Skeletal muscle tissue (tissue), 4 donors: ENCODE results near the gene SPTBN4. TPM values are rescaled to one million over a fixed set of nuclear protein-coding genes. Genes with fewer than 3 reads are reported as not detected.
"Not testable (repeated sequence)": the region's sequence is repeated elsewhere in the genome, so short reads cannot be mapped to it uniquely, and the experiment has no call there.

Experiments used
- H3K27ac ChIP-seq: one replicate; pipeline ENCODE4 v1.7.0; 2013; ENCODE audit warnings: mild to moderate bottlenecking, low read depth, low read length, inconsistent platforms
- H3K27me3 ChIP-seq, 3 donors: one replicate each; pipeline ENCODE4 v1.7.0; 2013; ENCODE audit warnings: low read length in 3 of 3; ENCODE audit not compliant: control insufficient read depth in 3 of 3, insufficient read depth in 3 of 3
- H3K36me3 ChIP-seq, 3 donors: one replicate each; pipeline ENCODE4 v1.7.0; 2013; ENCODE audit warnings: low read length in 3 of 3; ENCODE audit not compliant: control insufficient read depth in 3 of 3, insufficient read depth in 3 of 3
- H3K4me1 ChIP-seq, 3 donors: one replicate each; pipeline ENCODE4 v1.7.0; 2013; ENCODE audit warnings: low read length in 3 of 3, mild to moderate bottlenecking in 3 of 3; ENCODE audit not compliant: control insufficient read depth in 3 of 3, insufficient read depth in 3 of 3
- H3K4me3 ChIP-seq, 3 donors: one replicate each; pipeline ENCODE4 v1.7.0; 2013; ENCODE audit warnings: low read length in 3 of 3
- H3K9ac ChIP-seq, 3 donors: one replicate each; pipeline ENCODE4 v1.7.0; 2013; ENCODE audit warnings: low read length in 3 of 3, mild to moderate bottlenecking in 3 of 3, moderate library complexity in 2 of 3, low read depth in 1 of 3
- H3K9me3 ChIP-seq, 3 donors: one replicate each; pipeline ENCODE4 v1.7.0; 2013; ENCODE audit warnings: low read length in 3 of 3; ENCODE audit not compliant: control insufficient read depth in 3 of 3
- total RNA-seq: library from RNA; depleted of rRNA; stranded (reverse); fragments of >200 nt; gene quantifications from one replicate; pipeline ENCODE4 v1.2.3, GENCODE V29; 2014
- donor health status: Osteomylitis.

The SPTBN4 gene
- total RNA-seq, 1 donor from 2014 or later = 0.52 TPM

DNA sequence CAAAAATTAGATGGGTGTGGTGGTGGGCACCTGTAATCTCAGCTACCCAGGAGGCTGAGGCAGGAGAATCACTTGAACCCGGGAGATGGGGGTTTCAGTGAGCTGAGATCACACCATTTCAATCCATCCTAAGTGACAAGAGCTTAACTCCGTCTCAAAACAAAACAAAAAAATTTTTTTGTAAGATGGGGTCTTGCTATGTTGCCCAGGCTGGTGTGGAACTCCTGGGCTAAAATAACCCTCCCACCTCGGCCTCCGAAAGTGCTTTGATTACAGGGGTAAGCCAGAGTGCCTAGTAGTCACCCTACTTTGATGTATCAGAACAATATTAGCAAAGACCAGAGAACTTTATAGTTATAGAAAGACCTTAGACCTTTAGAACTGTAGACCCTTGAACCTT lies 7.9 kb downstream of the SPTBN4 start:
- peaks cover 0 to 3% (median 0%) of the 10 kb centered on the region in 3 donors for H3K36me3 ChIP-seq
- H3K4me3 ChIP-seq = no peak overlapping the region
- no peaks in the 10 kb centered on the region for H3K4me1 ChIP-seq
- H3K27me3 ChIP-seq = no peaks in the 10 kb centered on the region
- H3K27ac ChIP-seq = no peak overlapping the region
- H3K9ac ChIP-seq = no peak overlapping the region
- no peaks in the 10 kb centered on the region for H3K9me3 ChIP-seq

DNA sequence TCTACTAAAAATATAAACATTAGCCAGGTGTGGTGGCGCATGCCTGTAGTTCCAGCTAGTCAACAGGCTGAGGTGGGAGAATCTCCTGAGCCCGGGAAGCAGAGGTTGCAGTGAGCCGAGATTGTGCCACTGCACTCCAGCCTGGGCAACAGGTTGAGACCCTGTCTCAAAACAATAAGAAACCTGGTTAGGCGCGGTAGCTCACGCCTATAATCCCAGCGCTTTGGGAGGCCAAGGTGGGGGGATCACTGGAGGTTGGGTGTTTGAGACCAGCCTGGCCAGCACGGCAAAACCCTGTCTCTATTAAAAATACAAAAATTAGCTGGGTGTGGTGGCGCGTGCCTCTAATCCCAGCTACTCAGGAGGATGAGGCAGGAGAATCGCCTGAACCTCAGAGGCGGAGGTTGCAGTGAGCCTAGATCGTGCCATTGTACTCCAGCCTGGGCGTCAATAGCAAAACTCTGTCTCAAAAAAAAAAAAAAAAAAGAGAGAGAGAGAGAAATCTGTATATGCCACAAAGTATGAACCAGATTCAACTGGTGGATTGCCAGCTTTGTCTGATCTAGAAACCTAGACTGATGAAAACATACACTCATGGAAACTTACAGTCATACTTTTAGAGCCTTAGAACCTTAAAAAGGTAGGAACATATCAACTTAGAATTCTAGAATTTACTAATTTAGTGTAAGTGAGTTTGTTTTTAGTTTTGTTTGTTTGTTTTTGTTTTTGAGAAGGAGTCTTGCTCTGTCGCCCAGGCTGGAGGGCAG lies 9.3 kb downstream of the SPTBN4 start:
- not testable (repeated sequence) for H3K27me3 ChIP-seq, H3K9me3 ChIP-seq, H3K9ac ChIP-seq

DNA sequence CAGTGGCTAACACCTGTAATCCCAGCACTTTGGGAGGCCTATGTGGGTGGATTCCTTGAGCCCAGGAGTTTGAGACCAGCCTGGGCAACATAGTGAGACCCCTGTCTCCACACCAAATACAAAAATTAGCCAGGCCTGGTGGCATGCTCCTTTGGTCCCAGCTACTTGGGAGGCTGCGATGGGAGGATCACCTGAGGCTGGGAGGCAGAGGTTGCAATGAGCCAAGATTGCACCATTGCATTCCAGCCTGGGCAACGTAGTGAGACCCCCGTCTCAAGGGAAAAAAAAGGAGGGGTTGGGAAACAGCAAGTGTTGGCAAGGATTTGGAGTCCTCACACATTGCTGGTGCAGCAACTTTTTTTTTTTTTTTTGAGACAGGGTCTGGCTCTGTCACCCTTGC lies 19.2 kb downstream of the SPTBN4 start:
- no peak overlapping the region for H3K4me3 ChIP-seq
- no peak overlapping the region for H3K27ac ChIP-seq
- no peaks in the 10 kb centered on the region for H3K9me3 ChIP-seq
- peaks cover 0 to 8% (median 6%) of the 10 kb centered on the region in 3 donors for H3K27me3 ChIP-seq
- H3K4me1 ChIP-seq = no peaks in the 10 kb centered on the region
- no peaks in the 10 kb centered on the region for H3K36me3 ChIP-seq
- H3K9ac ChIP-seq = no peak overlapping the region

More for the DNA sequence above, 9.3 kb downstream of the SPTBN4 start:
- H3K27ac ChIP-seq, H3K36me3 ChIP-seq, H3K4me3 ChIP-seq, H3K4me1 ChIP-seq: not testable (repeated sequence)

GRCh38 chr19:40489882-40490230 lies 23.1 kb downstream of the SPTBN4 start:
- H3K4me3 ChIP-seq = no peak overlapping the region
- H3K27ac ChIP-seq = no peak overlapping the region
- H3K4me1 ChIP-seq = no peaks in the 10 kb centered on the region
- no peak overlapping the region for H3K9ac ChIP-seq
- H3K9me3 ChIP-seq = no peaks in the 10 kb centered on the region
- peaks cover 2 to 5% (median 2%) of the 10 kb centered on the region in 3 donors for H3K36me3 ChIP-seq
- H3K27me3 ChIP-seq = peaks cover 0 to 8% (median 6%) of the 10 kb centered on the region in 3 donors

GRCh38 chr19:40492274-40492673 lies 25.5 kb downstream of the SPTBN4 start:
- Histone ChIP-seq H3K27me3 (peaks cover 0 to 8% (median 6%) of the 10 kb centered on the region in 3 donors), H3K4me3 (no peak overlapping the region), H3K4me1 (no peaks in the 10 kb centered on the region), H3K9ac (no peak overlapping the region), H3K36me3 (peaks cover 2 to 11% (median 5%) of the 10 kb centered on the region in 3 donors), H3K27ac (no peak overlapping the region), H3K9me3 (no peaks in the 10 kb centered on the region)

GRCh38 chr19:40493778-40494177 lies 27.0 kb downstream of the SPTBN4 start:
- H3K9me3 ChIP-seq = no peaks in the 10 kb centered on the region
- peaks cover 2 to 11% (median 5%) of the 10 kb centered on the region in 3 donors for H3K36me3 ChIP-seq
- H3K4me3 ChIP-seq = no peak overlapping the region
- no peak overlapping the region for H3K27ac ChIP-seq
- H3K9ac ChIP-seq = no peak overlapping the region
- no peaks in the 10 kb centered on the region for H3K4me1 ChIP-seq
- no peaks in the 10 kb centered on the region for H3K27me3 ChIP-seq

GRCh38 chr19:40494191-40494838 lies 27.5 kb downstream of the SPTBN4 start:
- H3K9me3 ChIP-seq = no peaks in the 10 kb centered on the region
- H3K4me3 ChIP-seq = no peak overlapping the region
- no peak overlapping the region for H3K27ac ChIP-seq
- H3K36me3 ChIP-seq = peaks cover 2 to 11% (median 5%) of the 10 kb centered on the region in 3 donors
- no peaks in the 10 kb centered on the region for H3K27me3 ChIP-seq
- H3K4me1 ChIP-seq = no peaks in the 10 kb centered on the region
- no peak overlapping the region for H3K9ac ChIP-seq

DNA sequence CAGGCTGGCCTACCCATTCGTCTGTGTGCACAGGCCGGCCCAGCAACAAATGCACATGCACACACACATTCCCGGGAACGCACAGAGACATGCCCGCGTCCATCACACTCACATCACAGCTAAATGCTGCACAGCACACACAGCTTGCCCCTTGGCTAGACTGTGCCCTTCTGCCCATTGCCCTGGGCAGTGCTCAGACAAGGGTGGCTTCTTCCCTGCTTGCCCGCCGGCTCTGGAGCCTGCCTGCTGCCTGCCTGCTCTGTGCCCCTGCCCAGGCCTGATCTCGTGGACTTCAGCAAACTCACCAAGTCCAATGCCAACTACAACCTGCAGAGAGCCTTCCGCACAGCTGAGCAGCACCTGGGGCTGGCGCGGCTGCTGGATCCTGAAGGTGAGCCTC lies 30.4 kb downstream of the SPTBN4 start:
- H3K4me3 ChIP-seq = no peak overlapping the region
- H3K9me3 ChIP-seq = no peaks in the 10 kb centered on the region
- H3K27me3 ChIP-seq = no peaks in the 10 kb centered on the region
- no peak overlapping the region for H3K27ac ChIP-seq
- H3K4me1 ChIP-seq = no peaks in the 10 kb centered on the region
- no peak overlapping the region for H3K9ac ChIP-seq
- H3K36me3 ChIP-seq = peaks cover 2 to 15% (median 5%) of the 10 kb centered on the region in 3 donors

- Histone ChIP-seq H3K27me3 (peaks cover 0 to 3% (median 0%) of the 10 kb centered on the region in 3 donors), H3K9ac (no peak overlapping the region), H3K9me3 (no peaks in the 10 kb centered on the region), H3K27ac (no peak overlapping the region), H3K4me1 (no peaks in the 10 kb centered on the region), H3K36me3 (peaks cover 0 to 17% (median 5%) of the 10 kb centered on the region in 3 donors), H3K4me3 (no peak overlapping the region)
Measured at GRCh38 chr19:40499320-40499719, 32.5 kb downstream of the SPTBN4 start.
